MCF 10A (cell line): Measurements from ENCODE around the gene LTB4R2. TPM values are rescaled to one million over a fixed set of nuclear protein-coding genes. Genes with fewer than 3 reads are reported as not detected.
"Not testable (repeated sequence)": the region's sequence is repeated elsewhere in the genome, so short reads cannot be mapped to it uniquely, and the experiment has no call there.

Source experiments
- BruUV-seq: library from RNA; stranded (reverse); fragments of 400-500 nt; replicated peaks from 2 replicates; lab custom pipeline; 2021; lab: Mats Ljungman, UMichigan
- CTCF ChIA-PET: fragments of 300-600 bp; sonication (Branson Sonifier 250); formaldehyde crosslinking; extraction: SDS; loops from one replicate; lab custom pipeline; 2021; ENCODE audit warnings: antibody characterized with exemption, inconsistent platforms; lab: Yijun Ruan, JAX
- POLR2A ChIA-PET: fragments of 300-600, 350-650 bp; sonication (Branson Sonifier 250); formaldehyde crosslinking; extraction: SDS; loops from one replicate; lab custom pipeline; 2020; ENCODE audit warnings: antibody characterized with exemption, inconsistent platforms; lab: Yijun Ruan, JAX
- DNase-seq: peaks from one replicate; pipeline ENCODE4 v3.0.0-alpha.2; 2018; ENCODE audit not compliant: unreplicated experiment
- H3K27ac Mint-ChIP-seq: one replicate; pipeline ENCODE4 v1.8.0; 2022; ENCODE audit warnings: mild to moderate bottlenecking, low read depth, mixed read lengths; ENCODE audit not compliant: unreplicated experiment
- H3K27me3 Mint-ChIP-seq: one replicate; pipeline ENCODE4 v1.8.0; 2022; ENCODE audit warnings: mixed read lengths; ENCODE audit not compliant: insufficient read depth, unreplicated experiment
- H3K36me3 Mint-ChIP-seq: one replicate; pipeline ENCODE4 v1.8.0; 2022; ENCODE audit warnings: mild to moderate bottlenecking, moderate library complexity, mixed read lengths; ENCODE audit not compliant: insufficient read depth, unreplicated experiment
- H3K4me1 Mint-ChIP-seq: one replicate; pipeline ENCODE4 v1.8.0; 2022; ENCODE audit warnings: mixed read lengths; ENCODE audit not compliant: insufficient read depth, unreplicated experiment
- H3K4me3 Mint-ChIP-seq: one replicate; pipeline ENCODE4 v1.8.0; 2022; ENCODE audit warnings: mild to moderate bottlenecking, moderate library complexity, mixed read lengths; ENCODE audit not compliant: unreplicated experiment
- H3K9me3 Mint-ChIP-seq: one replicate; pipeline ENCODE4 v1.8.0; 2022; ENCODE audit warnings: mixed read lengths; ENCODE audit not compliant: unreplicated experiment
- CTCF ChIP-seq: fragments of 200-600 bp; IDR thresholded peaks from one replicate; pipeline ENCODE4 v1.8.0; 2022; ENCODE audit warnings: antibody characterized with exemption, mild to moderate bottlenecking; ENCODE audit not compliant: unreplicated experiment
- intact Hi-C: fragments of 100-400 bp; cut with micrococcal nuclease; formaldehyde crosslinking; loops from 2 replicates; pipeline ENCODE4 v1.14.1; 2022
- total RNA-seq: library from RNA; stranded (reverse); gene quantifications from 2 replicates; pipeline ENCODE4 v1.2.3, GENCODE V29; 2022

LTB4R2 gene
- total RNA-seq, 1 experiment from 2014 or later = 21.7 TPM

GRCh38 chr14:24348186-24348585 lies 38.2 kb downstream of the LTB4R2 start:
- Mint-ChIP-seq H3K36me3 (no peaks in the 10 kb centered on the region), H3K27me3 (peaks cover 27% of the 10 kb centered on the region), H3K4me3 (no peak overlapping the region), H3K4me1 (peaks cover 8% of the 10 kb centered on the region), H3K27ac (no peak overlapping the region), H3K9me3 (no peaks in the 10 kb centered on the region)
- no TSS peak for BruUV-seq
- ChIA-PET POLR2A (interaction anchor here (0.7 to 1.0 kb wide), 2 partner anchors 48 to 49 kb away, joined by 3 to 4 read pairs; partner anchors contain the start of genes DHRS1 and NOP9), CTCF (interaction anchor here (0.6 to 5.6 kb wide), 9 partner anchors 14 to 331 kb away, joined by 3 to 108 read pairs (median 7); partner anchors contain the start of gene ADCY4)
- no peak for DNase-seq
- TF ChIP-seq CTCF = no peak
- intact Hi-C loops = no loop called here

GRCh38 chr14:24349742-24350141 lies 39.8 kb downstream of the LTB4R2 start:
- ChIA-PET CTCF (interaction anchor here (0.6 to 5.6 kb wide), 9 partner anchors 10 to 82 kb away, joined by 3 to 40 read pairs (median 4); partner anchors contain the start of gene ADCY4), POLR2A (interaction anchor here (0.8 to 3.0 kb wide), 2 partner anchors 86 to 93 kb away, joined by 3 to 11 read pairs; partner anchors contain the start of gene SDR39U1)
- no TSS peak for BruUV-seq
- Mint-ChIP-seq H3K36me3 (no peaks in the 10 kb centered on the region), H3K4me3 (no peak overlapping the region), H3K9me3 (no peaks in the 10 kb centered on the region), H3K4me1 (peaks cover 18% of the 10 kb centered on the region), H3K27ac (no peak overlapping the region), H3K27me3 (peaks cover 16% of the 10 kb centered on the region)
- TF ChIP-seq CTCF = no peak
- no peak for DNase-seq
- intact Hi-C loops = no loop called here

DNA sequence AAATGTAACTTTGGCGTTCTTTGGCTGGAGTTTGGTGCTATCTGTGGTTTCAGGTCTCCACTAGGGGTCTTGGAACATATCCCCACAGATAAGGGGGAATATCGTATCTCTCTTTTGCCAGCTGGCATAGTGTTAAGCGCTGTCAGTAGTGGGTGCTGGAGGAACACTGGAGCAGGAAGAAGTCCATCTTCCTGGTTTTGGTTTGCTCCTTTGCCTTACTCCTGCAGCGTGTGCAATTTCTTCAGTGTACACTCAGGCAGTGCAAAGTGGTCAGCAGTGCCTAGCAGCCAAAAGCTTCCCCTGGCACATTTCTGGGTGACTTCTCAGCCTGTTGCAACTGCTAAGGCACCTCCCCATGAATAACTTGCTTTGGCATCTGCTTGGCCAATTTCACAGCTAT lies 41.6 kb downstream of the LTB4R2 start:
- no peak for TF ChIP-seq CTCF
- no TSS peak for BruUV-seq
- intact Hi-C loops = no loop called here

GRCh38 chr14:24353559-24354481 lies 43.9 kb downstream of the LTB4R2 start:
- Mint-ChIP-seq H3K36me3 (no peaks in the 10 kb centered on the region), H3K4me3 (no peak overlapping the region), H3K4me1 (peaks cover 18% of the 10 kb centered on the region), H3K27me3 (peaks cover 16% of the 10 kb centered on the region), H3K9me3 (no peaks in the 10 kb centered on the region), H3K27ac (peak overlapping the region; percentile 52)
- ChIA-PET CTCF (interaction anchor here (1.2 to 5.6 kb wide), 4 partner anchors 8 to 77 kb away, joined by 3 to 36 read pairs (median 10); no protein-coding TSS in a partner anchor), POLR2A (interaction anchor here (3.5 kb wide), 1 partner anchor 77 kb away, joined by 16 read pairs; the partner anchor contains the start of genes CBLN3 and KHNYN)
- intact Hi-C loops = no loop called here
- no TSS peak for BruUV-seq
- peak; percentile 56 for DNase-seq
- TF ChIP-seq CTCF = no peak

More for the DNA sequence above, 41.6 kb downstream of the LTB4R2 start:
- peak; percentile 45 for DNase-seq
- ChIA-PET POLR2A (interaction anchor here (1.0 to 3.5 kb wide), 6 partner anchors 11 to 91 kb away, joined by 3 to 16 read pairs (median 8); partner anchors contain the start of genes CBLN3, KHNYN and SDR39U1), CTCF (interaction anchor here (0.7 to 5.6 kb wide), 13 partner anchors 10 to 86 kb away, joined by 3 to 40 read pairs (median 5); partner anchors contain the start of gene ADCY4)
- Mint-ChIP-seq H3K9me3 (no peaks in the 10 kb centered on the region), H3K36me3 (no peaks in the 10 kb centered on the region), H3K4me1 (peaks cover 18% of the 10 kb centered on the region), H3K27me3 (peaks cover 16% of the 10 kb centered on the region), H3K4me3 (no peak overlapping the region), H3K27ac (no peak overlapping the region)

DNA sequence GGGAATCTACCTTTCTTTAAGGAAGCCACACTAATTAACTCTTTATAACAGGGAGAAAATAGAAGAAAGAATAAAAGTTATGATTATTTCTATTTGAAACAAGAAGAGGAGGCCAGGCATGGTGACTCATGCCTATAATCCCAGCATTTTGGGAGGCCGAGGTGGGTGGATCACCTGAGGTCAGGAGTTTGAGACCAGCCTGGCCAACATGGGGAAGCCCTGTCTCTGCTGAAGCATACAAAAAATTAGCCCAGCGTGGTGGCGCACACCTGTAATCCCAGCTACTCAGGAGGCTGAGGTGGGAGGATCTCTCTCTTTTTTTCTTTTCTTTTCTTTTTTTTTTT lies 44.5 kb downstream of the LTB4R2 start:
- CTCF ChIA-PET = interaction anchor here (1.7 to 5.6 kb wide), 2 partner anchors 21 to 77 kb away, joined by 6 to 36 read pairs; no protein-coding TSS in a partner anchor

More for the DNA sequence above, 44.5 kb downstream of the LTB4R2 start:
- BruUV-seq, H3K36me3 Mint-ChIP-seq, H3K4me3 Mint-ChIP-seq, H3K9me3 Mint-ChIP-seq, DNase-seq, intact Hi-C loops: not testable (repeated sequence)
- H3K27me3 Mint-ChIP-seq = peaks cover 10% of the 10 kb centered on the region
- H3K27ac Mint-ChIP-seq = peak overlapping the region; percentile 52
- POLR2A ChIA-PET = interaction anchor here (1.3 kb wide), 1 partner anchor 11 kb away, joined by 4 read pairs; no protein-coding TSS in a partner anchor
- H3K4me1 Mint-ChIP-seq = peaks cover 18% of the 10 kb centered on the region
